Mucosa of descending colon (tissue), 3 donors: ENCODE results near the gene SIRT5. TPM values are rescaled to one million over a fixed set of nuclear protein-coding genes. Genes with fewer than 3 reads are reported as not detected.

Source experiments
- ATAC-seq: fragments of 200-7000 bp; cut with Tn5 transposase; one replicate; pipeline ENCODE4 v1.9.1; 2020; ENCODE audit warnings: mild to moderate bottlenecking, moderate library complexity
- DNase-seq, 3 donors: peaks; one replicate each; pipeline ENCODE4 v3.0.0-alpha.2; 2020
- H3K36me3 ChIP-seq: fragments of 200-600 bp; one replicate; pipeline ENCODE4 v1.8.0; 2021; ENCODE audit warnings: low read depth, mild to moderate bottlenecking
- H3K4me1 ChIP-seq: fragments of 200-600 bp; one replicate; pipeline ENCODE4 v1.8.0; 2021; ENCODE audit warnings: low read depth, mild to moderate bottlenecking
- H3K4me3 ChIP-seq: fragments of 200-600 bp; one replicate; pipeline ENCODE4 v1.8.0; 2021; ENCODE audit warnings: mild to moderate bottlenecking
- H3K9me3 ChIP-seq: fragments of 200-600 bp; one replicate; pipeline ENCODE4 v1.8.0; 2021; ENCODE audit warnings: mild to moderate bottlenecking
- CTCF ChIP-seq: fragments of 200-600 bp; IDR thresholded peaks from one replicate; pipeline ENCODE4 v1.8.0; 2022; ENCODE audit warnings: antibody characterized with exemption, mild to moderate bottlenecking
- intact Hi-C, 2 donors: fragments of 100-400 bp; cut with DNase I in 1 of 2; cut with micrococcal nuclease in 1 of 2; formaldehyde crosslinking; loops; one replicate each; pipeline versions ENCODE4 v1.11.0 to v1.11.1; 2022; cut with DNase I, micrococcal nuclease
- total RNA-seq, 3 donors: library from RNA; stranded (reverse); fragmentation: NEBNext Ultra II Directional in 2 of 3; extraction: Animal tissue kit (Norgen Biotek cat#: 25700) in 2 of 3; gene quantifications; one replicate each; pipeline versions ENCODE4 v1.2.1 to v1.2.4, GENCODE V29; 2021 to 2023
- donor health status: DM: no; HTN: no; CAD: no; lungs with moderate emphysema.
- donor health status: DM: no; HTN: no; CAD: no.
- donor health status: DM: no; HTN: yes; CAD: no.

Gene SIRT5
- total RNA-seq, 3 donors from 2014 or later: 15.9 to 21.1 (median 16.5) TPM

DNA sequence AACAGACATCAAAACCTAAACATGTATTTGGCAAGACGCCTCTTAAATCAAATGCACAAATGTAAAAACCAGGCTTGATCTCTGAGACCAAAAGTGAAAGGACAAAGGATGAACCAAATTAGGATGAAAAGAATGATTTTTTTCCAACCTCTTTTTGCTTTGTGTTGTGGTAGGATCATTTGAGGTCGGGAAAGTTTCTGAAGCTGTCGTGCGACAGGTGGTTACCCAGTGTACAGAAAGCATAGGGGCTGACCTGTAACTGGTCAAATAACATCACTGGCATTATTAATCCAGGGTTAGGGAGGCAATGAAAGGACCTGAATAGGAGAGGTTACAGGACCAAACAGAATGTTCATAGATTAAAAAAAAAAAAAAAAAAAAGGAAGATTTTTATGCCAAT is 22.7 kb downstream of the SIRT5 start:
- TF ChIP-seq CTCF: no peak

GRCh38 chr6:13600036-13600435 is 25.6 kb downstream of the SIRT5 start:
- Histone ChIP-seq H3K9me3 (no peaks in the 10 kb centered on the region), H3K36me3 (no peaks in the 10 kb centered on the region), H3K4me1 (no peaks in the 10 kb centered on the region), H3K4me3 (no peak overlapping the region)
- intact Hi-C loops: no loop called here
- no peak for DNase-seq
- TF ChIP-seq CTCF: no peak
- ATAC-seq: no peak

More for the DNA sequence above, 22.7 kb downstream of the SIRT5 start:
- Histone ChIP-seq H3K36me3 (no peaks in the 10 kb centered on the region), H3K4me3 (no peak overlapping the region), H3K9me3 (no peaks in the 10 kb centered on the region), H3K4me1 (no peaks in the 10 kb centered on the region)
- DNase-seq (no peak), ATAC-seq (no peak)
- intact Hi-C loops: no loop called here

DNA sequence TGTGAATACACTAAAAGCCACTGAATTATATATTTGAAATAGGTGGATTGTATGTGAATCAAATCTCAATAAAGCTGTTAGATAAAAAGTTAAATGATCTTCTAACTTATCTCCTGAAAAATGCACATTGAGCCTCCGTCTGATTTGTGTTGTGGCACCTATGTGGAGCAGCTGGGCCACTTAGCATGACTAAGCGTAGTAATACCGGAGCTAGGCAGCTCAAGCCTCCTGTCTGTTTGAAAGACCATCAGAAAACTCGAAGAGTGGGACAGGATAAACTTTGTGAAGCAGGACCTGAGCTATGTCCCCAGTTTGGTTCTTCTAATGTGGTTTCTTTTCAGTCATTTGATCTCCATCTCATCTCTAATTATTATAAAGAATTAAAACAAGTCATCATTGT is 29.7 kb downstream of the SIRT5 start:
- ATAC-seq (no peak), DNase-seq (no peak)
- H3K36me3 ChIP-seq: no peaks in the 10 kb centered on the region
- H3K4me3 ChIP-seq: no peak overlapping the region
- no peaks in the 10 kb centered on the region for H3K4me1 ChIP-seq
- no peak for TF ChIP-seq CTCF
- intact Hi-C loops: no loop called here
- H3K9me3 ChIP-seq: no peaks in the 10 kb centered on the region

DNA sequence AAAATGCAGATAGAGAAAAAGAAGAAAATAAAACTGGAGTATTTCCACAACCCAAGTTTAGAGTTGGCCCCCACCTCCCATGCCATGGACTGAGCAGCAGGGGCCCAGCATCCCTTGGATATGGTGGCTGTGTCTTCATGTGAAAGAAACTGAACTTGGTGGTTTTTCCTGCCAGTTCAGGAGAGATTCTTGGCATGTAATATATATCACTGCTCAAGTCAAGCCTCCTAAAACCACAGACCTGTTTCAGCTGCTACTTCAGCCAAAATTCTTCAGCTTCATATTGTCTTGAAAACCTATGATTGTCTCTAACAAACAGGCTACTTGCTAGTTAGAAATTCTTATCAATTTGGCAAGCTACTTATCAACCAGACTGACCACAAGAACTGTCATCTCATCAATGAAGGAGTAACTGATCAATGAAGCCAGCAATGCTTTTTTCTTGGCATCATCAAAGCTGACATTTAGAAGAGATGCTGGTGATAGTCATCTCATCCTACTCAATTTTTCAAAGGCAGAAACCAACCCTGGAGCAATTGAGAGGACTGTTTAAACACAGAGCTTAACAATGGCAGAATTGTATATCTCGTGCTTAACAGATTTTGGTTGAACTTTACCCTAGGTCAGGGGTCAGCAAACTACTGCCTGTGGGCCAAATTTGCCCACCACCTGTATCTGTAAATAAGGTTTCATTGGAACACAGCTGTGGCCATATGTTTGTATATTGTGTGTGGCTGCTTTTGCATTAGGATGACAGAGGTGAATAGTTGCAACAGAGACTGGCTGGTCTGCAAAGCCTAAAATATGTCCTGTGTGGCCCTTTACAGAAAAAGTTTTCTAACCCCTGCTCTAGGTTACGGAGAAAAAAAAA is 30.4 kb downstream of the SIRT5 start:
- H3K9me3 ChIP-seq: no peaks in the 10 kb centered on the region
- no peak for TF ChIP-seq CTCF
- no peak for ATAC-seq
- H3K4me1 ChIP-seq: no peaks in the 10 kb centered on the region
- intact Hi-C loops: no loop called here
- no peaks in the 10 kb centered on the region for H3K36me3 ChIP-seq
- no peak for DNase-seq
- no peak overlapping the region for H3K4me3 ChIP-seq

DNA sequence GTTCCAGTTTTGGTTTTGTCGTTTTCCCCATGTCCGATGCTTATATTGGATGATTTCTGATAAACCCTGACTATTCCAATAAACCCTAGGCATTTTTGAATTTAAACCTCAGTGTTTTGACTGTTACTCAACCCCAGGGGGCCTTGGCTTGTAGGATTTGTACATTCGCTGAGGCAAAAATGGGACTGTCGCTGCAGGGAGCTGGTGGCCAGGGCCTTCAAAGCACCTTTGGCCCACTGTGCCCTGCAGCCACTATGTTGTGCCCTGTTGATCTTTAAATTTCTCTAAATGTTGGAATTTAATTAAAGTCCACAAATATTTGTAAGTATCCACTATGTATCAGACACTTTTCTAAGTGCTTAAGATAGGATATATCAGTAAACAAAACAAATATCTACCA is 31.2 kb downstream of the SIRT5 start:
- Histone ChIP-seq H3K4me1 (no peaks in the 10 kb centered on the region), H3K36me3 (no peaks in the 10 kb centered on the region), H3K9me3 (no peaks in the 10 kb centered on the region), H3K4me3 (no peak overlapping the region)
- intact Hi-C loops: no loop called here
- ATAC-seq (no peak), DNase-seq (no peak)
- TF ChIP-seq CTCF: no peak
